SIG-M5 treated with dmso at 0.1 percent for 504 hours (cell line): ENCODE results near the gene AGTPBP1.
"Not testable (repeated sequence)": the region's sequence is repeated elsewhere in the genome, so short reads cannot be mapped to it uniquely, and the experiment has no call there.

ENCODE experiments used
- DNase-seq: peaks from one replicate; lab custom pipeline; 2025; ENCODE audit not compliant: unreplicated experiment; lab: John Stamatoyannopoulos, UW

AGTPBP1 gene

GRCh38 chr9:85717818-85718217 is 23.9 kb downstream of the AGTPBP1 start:
- not testable (repeated sequence) for DNase-seq

DNA sequence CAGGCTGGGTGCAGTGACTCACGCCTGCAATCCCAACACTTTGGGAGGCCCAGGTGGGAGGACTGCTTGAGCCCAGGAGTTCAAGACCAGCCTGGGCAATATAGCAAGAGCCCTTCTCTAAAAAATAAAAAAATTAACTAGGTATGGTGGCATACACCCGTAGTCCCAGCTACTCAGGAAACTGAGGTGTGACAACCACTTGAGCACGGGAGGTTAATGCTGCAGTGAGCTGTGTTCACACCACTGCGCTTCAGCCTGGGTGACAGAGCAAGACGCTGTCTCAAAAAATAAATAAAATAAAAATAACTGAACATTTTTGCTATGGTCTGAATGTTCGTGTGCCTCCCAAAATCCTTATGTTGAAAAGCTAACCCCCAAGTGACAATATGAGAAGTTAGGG is 24.5 kb downstream of the AGTPBP1 start:
- DNase-seq = no peak

GRCh38 chr9:85716031-85716877 is 25.5 kb downstream of the AGTPBP1 start:
- peak; percentile 65 for DNase-seq

DNA sequence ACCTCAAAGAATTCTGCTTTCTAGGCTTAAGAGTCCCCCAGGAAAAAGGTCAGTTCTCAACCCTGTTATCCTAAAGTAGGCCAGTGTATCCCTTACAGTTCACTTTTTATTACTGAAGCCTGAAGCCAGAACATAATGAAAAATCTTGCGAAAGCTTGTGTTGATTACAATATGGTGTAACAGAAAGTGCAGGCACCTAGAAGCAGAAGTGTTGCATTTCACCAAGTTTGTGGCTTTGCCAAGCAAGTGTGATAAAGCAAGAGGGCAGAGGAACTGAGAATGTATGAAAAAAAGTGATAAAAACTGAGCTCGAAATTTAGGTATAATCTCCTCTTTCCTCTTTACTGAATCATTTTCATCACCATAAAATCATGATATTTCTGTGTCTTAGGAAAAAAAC is 26.2 kb downstream of the AGTPBP1 start:
- DNase-seq = peak; percentile 92

DNA sequence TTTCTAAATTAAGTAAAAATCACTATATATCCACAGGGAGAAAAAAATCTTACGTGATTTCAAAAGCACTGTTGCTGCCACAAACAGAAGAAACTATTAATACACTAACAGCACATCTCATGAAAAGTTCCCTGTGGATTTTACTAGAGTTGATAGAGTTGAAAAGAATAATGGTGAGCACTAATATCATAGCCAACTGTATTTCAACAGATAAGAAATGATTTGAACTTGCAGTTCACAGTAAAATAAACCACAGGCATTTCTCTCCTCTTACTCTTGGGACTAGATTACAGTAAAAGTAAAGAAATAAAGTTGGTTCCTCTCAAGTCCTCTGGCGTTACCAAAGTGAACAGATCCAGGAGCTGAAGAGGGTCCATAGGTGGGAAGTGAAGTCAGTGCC is 27.9 kb downstream of the AGTPBP1 start:
- DNase-seq = no peak

GRCh38 chr9:85704744-85705143 is 37.0 kb downstream of the AGTPBP1 start:
- DNase-seq = no peak

- DNase-seq = no peak
These were observed 38.4 kb downstream of the AGTPBP1 start for GRCh38 chr9:85703398-85703797.

GRCh38 chr9:85702726-85703289 is 38.9 kb downstream of the AGTPBP1 start:
- peak; percentile 71 for DNase-seq

- no peak for DNase-seq
These were observed 39.6 kb downstream of the AGTPBP1 start for GRCh38 chr9:85702191-85702590.

DNA sequence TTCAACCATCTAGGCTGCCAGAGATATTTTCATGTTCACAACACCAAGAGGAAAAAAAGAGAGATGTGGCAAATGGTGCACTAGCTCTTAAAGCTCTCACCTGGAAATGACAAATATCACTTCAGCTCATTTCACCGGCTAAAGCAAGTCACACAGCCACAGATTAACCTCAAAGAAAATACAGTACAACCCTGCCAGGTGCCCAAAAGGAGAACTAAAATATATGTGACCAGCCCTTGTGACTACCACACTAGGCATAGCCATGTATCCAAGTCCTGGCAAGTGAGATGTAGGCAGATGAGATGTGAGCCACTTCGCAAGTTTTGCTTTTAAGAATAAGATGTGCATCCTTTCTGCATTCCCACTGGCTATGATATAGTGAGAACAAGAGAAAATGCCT is 41.4 kb downstream of the AGTPBP1 start:
- no peak for DNase-seq

DNA sequence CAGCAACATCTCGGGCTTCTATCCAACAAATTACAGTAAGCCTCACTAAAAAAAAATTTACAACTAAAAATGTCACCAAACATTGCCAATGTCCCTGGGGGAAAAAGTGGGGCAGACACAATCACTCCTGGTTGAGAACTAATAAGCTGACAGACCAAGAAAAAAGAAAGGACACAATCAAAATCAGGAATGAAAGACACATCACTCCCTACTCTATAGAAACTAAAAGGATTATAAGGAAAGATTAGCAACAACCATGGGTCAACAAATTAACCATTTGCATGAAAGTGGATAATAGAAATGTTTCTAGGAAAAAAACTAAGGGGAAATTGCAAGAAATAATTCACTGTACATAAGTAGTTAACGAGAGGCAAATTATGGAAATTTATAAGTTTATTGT is 53.4 kb downstream of the AGTPBP1 start:
- no peak for DNase-seq

- DNase-seq = no peak
These were observed 56.7 kb downstream of the AGTPBP1 start for GRCh38 chr9:85685081-85685480.

DNA sequence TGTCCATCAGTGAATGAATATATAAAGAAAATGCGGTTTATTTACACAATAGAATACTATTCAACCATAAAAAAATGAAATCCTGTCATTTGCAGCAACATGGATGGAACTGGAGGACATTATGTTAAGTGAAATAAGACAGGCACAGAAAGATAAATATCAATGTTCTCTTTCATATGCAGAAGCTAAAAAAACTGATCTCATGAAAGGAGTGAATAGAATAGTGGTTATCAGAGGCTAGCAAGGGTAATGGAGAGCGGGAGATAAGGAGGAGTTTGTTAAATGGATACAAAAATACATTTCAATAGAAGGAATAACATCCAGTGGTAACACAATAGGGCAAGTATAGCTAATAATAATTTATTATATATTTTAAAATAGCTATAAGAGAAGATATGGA is 65.0 kb downstream of the AGTPBP1 start:
- DNase-seq = no peak

- no peak for DNase-seq
These were observed 74.4 kb downstream of the AGTPBP1 start for GRCh38 chr9:85667374-85667773.

GRCh38 chr9:85666086-85666485 is 75.7 kb downstream of the AGTPBP1 start:
- no peak for DNase-seq

GRCh38 chr9:85662573-85662972 is 79.2 kb downstream of the AGTPBP1 start:
- peak; percentile 47 for DNase-seq

GRCh38 chr9:85658716-85659115 is 83.0 kb downstream of the AGTPBP1 start:
- DNase-seq = no peak

- DNase-seq = no peak
These were observed 88.6 kb downstream of the AGTPBP1 start for GRCh38 chr9:85653153-85653552.

DNA sequence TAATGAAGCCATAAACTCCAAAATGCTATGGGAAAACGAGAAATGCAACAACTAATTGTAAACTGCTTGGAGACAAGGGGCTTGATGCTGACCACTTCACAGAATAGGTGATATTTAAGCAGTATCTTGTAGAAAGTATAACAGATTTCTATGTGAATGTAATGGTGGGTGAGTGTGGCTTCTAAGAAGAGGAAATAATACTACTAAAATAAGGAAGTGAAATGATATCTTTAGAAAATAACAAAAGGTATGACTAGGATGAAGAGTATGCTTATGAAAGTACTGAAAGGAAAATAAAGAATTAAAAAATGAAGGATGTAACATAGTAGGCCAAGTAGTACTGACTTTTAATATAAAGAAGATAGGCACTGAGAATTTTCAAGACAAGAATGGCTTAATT is 94.2 kb downstream of the AGTPBP1 start:
- peak; percentile 52 for DNase-seq

DNA sequence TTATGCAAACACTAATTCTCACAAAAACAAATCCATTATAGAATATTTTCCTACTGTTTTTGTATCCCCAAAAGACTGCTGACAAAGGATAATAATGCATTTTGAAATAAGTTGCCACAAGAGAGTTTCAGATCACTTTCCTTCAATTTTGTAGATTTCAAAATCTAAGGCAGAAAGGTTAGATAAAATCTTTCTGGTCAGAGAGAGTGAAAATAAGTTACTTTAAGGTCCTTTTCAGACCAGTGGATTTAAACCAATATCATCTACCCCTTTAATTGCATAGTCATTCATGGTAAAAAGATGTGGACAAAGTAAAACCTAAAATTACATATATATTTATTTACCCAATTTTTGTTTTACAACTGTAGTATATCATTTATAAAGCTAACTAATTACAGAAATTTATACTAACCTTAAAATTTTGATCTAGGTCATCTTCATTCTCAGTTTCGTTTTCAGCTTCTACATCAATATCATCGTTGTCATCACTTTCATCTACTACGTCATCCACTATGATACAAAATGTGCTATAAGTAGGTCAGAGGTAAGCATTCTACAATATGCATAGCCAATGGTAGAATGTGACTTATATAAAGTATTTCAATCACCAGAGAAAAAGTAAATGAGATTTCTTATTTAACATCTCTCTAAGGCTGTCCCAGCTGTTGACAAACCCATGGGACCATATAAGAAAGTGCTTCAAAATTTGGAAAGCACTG is 95.7 kb downstream of the AGTPBP1 start:
- no peak for DNase-seq

- no peak for DNase-seq
These were observed 101.3 kb downstream of the AGTPBP1 start for GRCh38 chr9:85640425-85640824.

GRCh38 chr9:85639675-85640186 is 102.0 kb downstream of the AGTPBP1 start:
- DNase-seq = no peak
